Urothelium cell line (cell line): ENCODE measurements around the gene COL23A1.
"Not testable (repeated sequence)": the region's sequence is repeated elsewhere in the genome, so short reads cannot be mapped to it uniquely, and the experiment has no call there.

Experiments
- DNase-seq: peaks from one replicate; pipeline ENCODE4 v3.0.0; 2011; ENCODE audit warnings: low spot score, mixed read lengths
- FAIRE-seq: peaks from 2 replicates; lab custom pipeline; 2011; peaks lifted over from hg19 to GRCh38; lab: Jason Lieb, UNC

Gene COL23A1

GRCh38 chr5:178313316-178313715 lies 276.9 kb downstream of the COL23A1 start:
- FAIRE-seq (no peak), DNase-seq (no peak)

DNA sequence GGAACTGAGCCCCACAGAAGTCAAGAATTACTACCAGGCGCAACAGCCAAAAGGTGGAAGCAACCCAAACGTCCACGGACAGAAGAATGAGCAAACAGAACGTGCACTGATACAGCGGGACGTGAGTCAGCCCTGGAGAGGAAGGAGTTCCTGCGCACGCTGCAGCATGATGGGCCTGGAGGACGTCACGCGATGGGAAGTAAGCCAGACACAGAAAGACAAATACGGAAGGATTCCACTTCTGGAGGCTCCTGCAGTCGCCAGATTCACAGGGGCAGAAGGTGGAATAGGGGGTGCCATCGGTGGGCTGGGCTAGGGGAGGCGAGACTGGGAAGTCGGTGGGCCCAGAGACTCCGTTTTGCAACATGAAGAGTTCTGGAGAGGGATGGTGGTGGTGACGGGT lies 277.3 kb downstream of the COL23A1 start:
- FAIRE-seq, result no peak
- DNase-seq, result no peak

- DNase-seq, result no peak
Measured at GRCh38 chr5:178310130-178310865, 279.9 kb downstream of the COL23A1 start.

DNA sequence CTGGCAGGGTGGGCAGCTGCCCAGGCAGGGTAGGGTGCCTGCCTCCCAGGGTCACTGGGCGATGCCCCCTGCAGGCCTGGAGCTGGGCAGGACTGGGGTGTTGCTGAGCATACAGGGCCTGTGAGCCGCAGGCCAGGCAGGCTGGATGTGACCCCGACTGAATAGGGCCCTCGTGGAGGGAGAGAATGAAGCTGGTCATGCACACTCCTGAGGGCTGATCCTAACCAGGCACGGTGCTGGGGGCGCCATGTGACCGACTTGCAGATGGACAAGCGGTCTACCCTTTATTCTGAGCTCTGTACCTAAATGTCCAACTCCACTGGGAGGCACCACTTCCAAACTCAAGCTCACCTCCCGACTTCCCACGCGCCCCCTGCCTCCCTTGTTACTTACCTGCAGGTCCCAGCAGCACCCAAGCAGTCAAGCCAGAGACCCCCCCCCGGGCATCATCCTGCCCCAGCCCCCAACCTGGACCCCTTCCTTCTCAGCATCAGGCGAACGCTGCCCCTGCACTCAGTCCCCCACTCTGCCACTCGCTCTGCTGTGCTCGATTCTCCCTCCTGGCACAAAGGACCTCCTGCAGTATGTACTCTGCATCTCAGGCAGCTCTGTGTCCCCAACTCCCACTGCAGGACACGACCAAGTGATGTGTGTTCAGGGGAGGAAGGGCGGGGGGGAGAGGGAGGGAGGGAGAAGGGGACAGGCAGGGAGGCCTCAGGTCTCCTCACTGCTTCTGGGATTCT lies 280.8 kb downstream of the COL23A1 start:
- FAIRE-seq (no peak), DNase-seq (no peak)

More at GRCh38 chr5:178310130-178310865, 279.9 kb downstream of the COL23A1 start:
- no peak for FAIRE-seq

GRCh38 chr5:178308541-178309092 lies 281.6 kb downstream of the COL23A1 start:
- no peak for FAIRE-seq
- no peak for DNase-seq

- DNase-seq (no peak), FAIRE-seq (no peak)
Measured at GRCh38 chr5:178307267-178308045, 282.7 kb downstream of the COL23A1 start.

DNA sequence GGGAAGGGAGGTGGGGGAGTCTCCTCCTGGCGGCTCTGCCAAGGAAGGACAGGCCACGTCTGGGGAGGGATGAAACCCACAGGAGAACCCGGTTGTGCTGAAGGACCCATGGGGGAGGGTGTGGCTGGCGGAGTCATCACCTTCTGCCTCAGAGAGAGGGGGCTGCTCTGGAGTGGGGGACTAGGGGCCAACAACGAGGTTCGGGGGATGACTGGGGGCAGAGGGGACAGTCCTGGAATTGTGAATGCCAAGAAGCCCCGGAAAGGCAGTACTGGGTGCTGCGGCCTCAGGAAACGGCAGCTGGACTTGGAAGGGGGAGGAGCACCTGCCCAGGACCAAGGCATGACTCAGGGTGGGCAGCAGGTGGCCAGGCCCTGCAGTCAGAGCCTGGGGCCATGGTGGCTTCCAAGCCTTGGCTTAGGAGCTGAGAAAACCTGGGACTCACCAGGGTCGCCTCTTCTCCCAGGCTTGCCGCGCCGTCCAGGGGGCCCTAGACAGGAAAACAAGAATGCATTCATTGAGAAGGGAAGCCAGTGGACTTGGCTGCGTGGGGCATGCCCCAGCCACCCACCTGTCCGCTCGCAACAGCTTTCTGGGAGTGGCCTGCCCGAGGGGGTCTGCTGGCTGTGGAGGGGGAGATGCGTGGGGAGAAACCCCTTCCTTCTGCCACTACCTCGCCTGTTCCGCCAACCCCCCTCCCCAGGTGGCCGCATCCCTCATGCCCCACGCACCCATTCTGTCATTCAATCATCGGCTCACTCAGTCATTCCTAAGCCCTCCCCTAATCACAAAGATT lies 283.6 kb downstream of the COL23A1 start:
- FAIRE-seq, result no peak

GRCh38 chr5:178305801-178306200 lies 284.4 kb downstream of the COL23A1 start:
- FAIRE-seq (no peak), DNase-seq (no peak)

More for the DNA sequence above, 283.6 kb downstream of the COL23A1 start:
- DNase-seq, result no peak

- no peak for FAIRE-seq
- DNase-seq, result no peak
Measured at GRCh38 chr5:178304761-178305645, 285.2 kb downstream of the COL23A1 start.

DNA sequence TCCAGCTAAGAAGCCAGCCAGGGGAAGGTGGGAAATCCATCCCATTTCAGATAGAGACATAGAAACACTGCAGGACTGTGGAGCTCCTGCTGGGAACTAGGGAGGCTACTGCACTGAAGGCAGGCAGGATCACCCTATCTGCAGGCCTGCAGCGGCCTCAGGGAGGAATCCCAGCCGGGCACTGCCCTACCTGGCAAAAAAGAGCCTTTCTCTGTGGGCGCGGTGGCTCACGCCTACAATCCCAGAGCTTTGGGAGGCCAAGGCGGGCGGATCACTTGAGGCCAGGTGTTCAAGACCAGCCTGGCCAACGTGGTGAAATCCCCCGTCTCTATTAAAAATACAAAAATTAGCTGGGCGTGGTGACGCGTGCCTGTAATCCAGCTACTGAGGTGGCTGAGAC lies 286.2 kb downstream of the COL23A1 start:
- no peak for FAIRE-seq
- no peak for DNase-seq

- FAIRE-seq, DNase-seq: not testable (repeated sequence)
Measured at GRCh38 chr5:178302321-178302720, 287.9 kb downstream of the COL23A1 start.

GRCh38 chr5:178301641-178302040 lies 288.6 kb downstream of the COL23A1 start:
- no peak for FAIRE-seq

DNA sequence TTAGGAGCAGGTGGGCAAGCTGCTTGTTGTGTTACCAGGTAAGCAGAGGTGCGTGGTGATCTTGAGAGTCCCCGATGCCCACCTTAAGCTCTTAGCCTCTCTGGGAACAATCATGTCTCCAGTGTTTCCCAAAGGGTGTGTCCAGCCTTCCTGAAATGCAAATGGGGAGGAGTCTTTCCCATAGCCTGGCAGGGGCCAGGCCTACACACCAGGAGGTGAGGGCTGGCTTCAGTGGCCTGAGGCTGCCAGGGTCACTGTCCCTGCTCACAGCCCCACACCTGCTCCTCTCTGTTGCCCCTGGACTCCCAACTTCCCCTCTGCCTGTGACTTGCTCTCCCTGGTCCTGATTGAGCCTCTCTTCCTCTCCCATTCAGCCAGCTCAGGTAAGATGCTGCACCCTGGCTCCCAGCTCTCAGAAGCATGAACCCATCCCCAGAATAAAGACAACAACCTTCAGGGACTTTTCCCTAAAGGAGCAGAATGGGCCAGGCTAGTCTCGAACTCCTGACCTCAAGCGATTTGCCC lies 291.8 kb downstream of the COL23A1 start:
- DNase-seq (no peak), FAIRE-seq (no peak)

More at GRCh38 chr5:178301641-178302040, 288.6 kb downstream of the COL23A1 start:
- DNase-seq, result no peak

GRCh38 chr5:178297751-178298150 lies 292.4 kb downstream of the COL23A1 start:
- FAIRE-seq, result no peak
- no peak for DNase-seq

DNA sequence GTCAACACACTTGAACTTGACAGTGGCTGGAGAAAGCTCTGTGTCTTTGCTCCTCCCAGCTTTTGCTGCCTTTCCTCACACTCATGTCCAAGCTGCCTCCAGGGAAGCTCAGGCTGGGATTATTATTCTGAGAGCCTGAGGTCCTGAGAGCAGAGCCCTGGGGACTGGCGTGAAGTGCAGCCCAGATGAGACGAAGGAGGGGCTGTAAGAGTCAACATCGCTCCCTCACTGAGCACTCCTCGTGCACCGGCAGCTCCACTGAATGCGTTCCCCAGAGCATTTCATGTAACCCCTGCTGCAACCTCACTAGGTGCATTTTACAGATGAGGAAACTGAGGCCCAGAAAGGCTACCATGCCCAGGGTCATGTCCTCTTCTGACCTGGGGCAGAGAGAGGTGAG lies 294.1 kb downstream of the COL23A1 start:
- FAIRE-seq (no peak), DNase-seq (no peak)

DNA sequence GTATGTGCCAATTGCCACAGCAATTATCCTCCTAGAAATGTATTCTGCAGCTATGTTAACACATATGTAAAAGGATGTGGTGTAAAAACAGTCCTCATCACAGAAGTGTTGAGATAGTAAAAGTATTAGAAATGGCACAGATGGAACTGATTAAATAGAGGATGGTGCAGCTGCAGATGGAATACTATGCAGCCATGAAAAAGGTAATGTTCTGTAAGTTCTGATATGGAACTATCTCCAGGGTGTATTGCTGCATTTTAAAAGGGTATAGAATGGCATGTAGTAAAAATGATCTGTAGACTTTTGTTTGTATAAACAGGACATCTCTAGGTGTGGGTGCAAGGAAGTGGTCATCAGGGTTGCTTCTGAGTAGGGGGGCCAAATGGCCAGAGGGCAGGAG lies 294.6 kb downstream of the COL23A1 start:
- no peak for DNase-seq
- no peak for FAIRE-seq

DNA sequence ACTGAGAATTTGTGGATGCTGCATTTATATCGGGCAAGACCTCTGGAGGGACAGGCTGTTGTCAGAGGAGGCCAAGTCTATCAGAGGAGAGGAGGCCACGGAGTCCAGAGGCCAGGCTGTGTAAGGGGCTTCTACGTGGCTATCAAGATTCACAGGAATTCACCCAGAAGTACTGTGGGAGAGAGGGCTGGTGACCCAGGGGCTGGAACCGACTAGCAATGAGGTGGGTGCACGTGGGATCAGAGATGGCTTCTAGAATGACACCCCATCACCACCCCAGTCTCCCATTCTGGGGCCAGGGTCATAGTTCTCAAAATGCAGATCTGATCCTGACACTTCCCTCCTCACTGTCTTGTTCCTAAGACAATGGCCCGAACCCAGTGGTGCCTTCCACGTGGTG lies 296.4 kb downstream of the COL23A1 start:
- DNase-seq (no peak), FAIRE-seq (no peak)

GRCh38 chr5:178293400-178293799 lies 296.8 kb downstream of the COL23A1 start:
- DNase-seq (no peak), FAIRE-seq (no peak)

DNA sequence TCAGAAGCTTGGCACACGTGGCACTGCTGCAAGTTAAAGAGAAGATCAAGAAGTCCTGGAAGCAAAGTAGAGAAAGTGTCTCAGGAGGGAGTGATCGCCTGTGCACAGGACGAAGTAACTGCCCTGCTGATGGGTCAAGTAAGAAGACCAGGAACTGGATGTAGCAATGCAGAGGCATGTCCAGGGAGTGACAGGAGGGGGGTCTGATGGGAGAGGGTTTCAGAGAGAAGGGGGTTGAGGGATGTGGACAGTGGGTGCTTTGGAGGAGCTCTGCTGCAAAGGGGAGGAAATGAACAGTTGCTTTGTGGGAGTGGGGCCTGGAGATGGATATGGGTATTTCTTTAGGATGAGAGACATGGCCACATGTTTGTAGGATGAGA lies 297.4 kb downstream of the COL23A1 start:
- no peak for FAIRE-seq
- no peak for DNase-seq
